ENCODE data around the gene OTOF. TPM values are rescaled to one million over a fixed set of nuclear protein-coding genes. Genes with fewer than 3 reads are reported as not detected.

Gene OTOF
- polyA plus RNA-seq, 1 of the 3 experiments (the other 2 are of a cell fraction), result not detected

DNA sequence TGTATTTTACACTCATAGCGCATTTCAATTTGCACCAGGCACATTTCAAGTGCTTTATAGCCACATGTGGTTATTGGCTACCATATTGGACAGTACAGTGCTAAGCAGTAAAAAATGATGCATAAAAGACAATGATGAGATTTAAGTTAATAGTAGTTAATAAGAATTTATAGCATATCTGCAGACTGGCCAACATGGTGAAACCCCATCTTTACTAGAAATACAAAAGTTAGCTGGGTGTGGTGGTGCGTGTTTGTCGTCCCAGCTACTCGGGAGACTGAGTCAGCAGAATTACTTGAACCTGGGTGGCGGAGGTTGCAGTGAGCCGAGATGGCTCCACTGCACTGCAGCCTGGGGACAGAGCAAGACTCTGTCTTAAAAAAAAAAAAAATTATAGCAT, 66.5 kb downstream of the OTOF start:
- ChIA-PET POLR2A (no interaction called here), CTCF (no interaction called here)
- no peaks in the 10 kb centered on the region for H4K20me1 ChIP-seq (ENCODE audit: insufficient read depth)

More for the DNA sequence above, 66.5 kb downstream of the OTOF start:
- Histone ChIP-seq H3K27ac (ENCODE audit: low read depth in 2 of 2, low read length in 1 of 2) (no peak overlapping the region), H3K4me1 (ENCODE audit: control insufficient read depth in 1 of 2, insufficient read depth in 2 of 2, low read depth in 1 of 2, low read length in 1 of 2) (peaks cover 0 to 2% of the 10 kb centered on the region in 2 experiments; a peak in 1 of 4 replicates), H3K9me3 (no peaks in the 10 kb centered on the region), H3K9me2 (no peaks in the 10 kb centered on the region), H3K9ac (no peak overlapping the region), H3K36me3 (replicated peaks in 1 of 2; ENCODE audit: control insufficient read depth in 1 of 2, insufficient read depth in 2 of 2, low read length in 1 of 2) (no peaks in the 10 kb centered on the region), H3K27me3 (ENCODE audit: insufficient read depth) (no peaks in the 10 kb centered on the region), H3K4me2 (no peak overlapping the region), H3K79me2 (ENCODE audit: insufficient read depth) (no peaks in the 10 kb centered on the region), H3K4me3 (ENCODE audit: low read depth in 2 of 2, low read length in 1 of 2) (no peak overlapping the region), H2AFZ (ENCODE audit: low read depth) (no peak overlapping the region), H3F3A (replicated peaks; ENCODE audit: insufficient read depth) (no peaks in the 10 kb centered on the region)
- WGBS (ENCODE audit: low lambda C conversion rate), result 89% methylated on average over 6 of the region's 6 CpGs
- TF ChIP-seq, protein P1, sequence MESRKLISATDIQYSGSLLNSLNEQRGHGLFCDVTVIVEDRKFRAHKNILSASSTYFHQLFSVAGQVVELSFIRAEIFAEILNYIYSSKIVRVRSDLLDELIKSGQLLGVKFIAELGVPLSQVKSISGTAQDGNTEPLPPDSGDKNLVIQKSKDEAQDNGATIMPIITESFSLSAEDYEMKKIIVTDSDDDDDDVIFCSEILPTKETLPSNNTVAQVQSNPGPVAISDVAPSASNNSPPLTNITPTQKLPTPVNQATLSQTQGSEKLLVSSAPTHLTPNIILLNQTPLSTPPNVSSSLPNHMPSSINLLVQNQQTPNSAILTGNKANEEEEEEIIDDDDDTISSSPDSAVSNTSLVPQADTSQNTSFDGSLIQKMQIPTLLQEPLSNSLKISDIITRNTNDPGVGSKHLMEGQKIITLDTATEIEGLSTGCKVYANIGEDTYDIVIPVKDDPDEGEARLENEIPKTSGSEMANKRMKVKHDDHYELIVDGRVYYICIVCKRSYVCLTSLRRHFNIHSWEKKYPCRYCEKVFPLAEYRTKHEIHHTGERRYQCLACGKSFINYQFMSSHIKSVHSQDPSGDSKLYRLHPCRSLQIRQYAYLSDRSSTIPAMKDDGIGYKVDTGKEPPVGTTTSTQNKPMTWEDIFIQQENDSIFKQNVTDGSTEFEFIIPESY (IDR thresholded peaks at IDR 0.05; ENCODE audit: borderline replicate concordance, low read depth), result no peak
- TF ChIP-seq GABPA (IDR thresholded peaks at IDR 0.05; ENCODE audit: low read depth) (no peak), EP300 (IDR thresholded peaks at IDR 0.05; ENCODE audit: borderline replicate concordance in 1 of 2, low read depth in 1 of 2, low read length in 1 of 2) (no peak), FOXM1 (IDR thresholded peaks at IDR 0.05; ENCODE audit: low read depth) (no peak), ELF1 (IDR thresholded peaks at IDR 0.05) (no peak), RCOR1 (IDR thresholded peaks at IDR 0.05; ENCODE audit: low read length) (no peak), MXI1 (IDR thresholded peaks at IDR 0.05; ENCODE audit: low read depth, low read length) (no peak), GATA2 (CRISPR knock-in tag; IDR thresholded peaks at IDR 0.05) (no peak), SIN3A (IDR thresholded peaks at IDR 0.05; ENCODE audit: borderline replicate concordance, low read depth, low read length) (no peak), TEAD4 (IDR thresholded peaks at IDR 0.05; ENCODE audit: borderline replicate concordance, insufficient read depth) (no peak), FOSL2 (IDR thresholded peaks at IDR 0.05; ENCODE audit: borderline replicate concordance, low read depth) (no peak), CHD2 (IDR thresholded peaks at IDR 0.05; ENCODE audit: low read length, partially characterized antibody) (no peak), NRF1 (IDR thresholded peaks at IDR 0.05; ENCODE audit: low read depth, low read length) (no peak), YY1 (IDR thresholded peaks at IDR 0.05; ENCODE audit: low read depth) (no peak), EZH2phosphoT487 (IDR thresholded peaks at IDR 0.05; ENCODE audit: borderline replicate concordance, low read depth) (no peak)
- TF ChIP-seq, protein P2, sequence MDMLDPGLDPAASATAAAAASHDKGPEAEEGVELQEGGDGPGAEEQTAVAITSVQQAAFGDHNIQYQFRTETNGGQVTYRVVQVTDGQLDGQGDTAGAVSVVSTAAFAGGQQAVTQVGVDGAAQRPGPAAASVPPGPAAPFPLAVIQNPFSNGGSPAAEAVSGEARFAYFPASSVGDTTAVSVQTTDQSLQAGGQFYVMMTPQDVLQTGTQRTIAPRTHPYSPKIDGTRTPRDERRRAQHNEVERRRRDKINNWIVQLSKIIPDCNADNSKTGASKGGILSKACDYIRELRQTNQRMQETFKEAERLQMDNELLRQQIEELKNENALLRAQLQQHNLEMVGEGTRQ (IDR thresholded peaks at IDR 0.05; ENCODE audit: borderline replicate concordance, low read depth, low read length), result no peak
- TF ChIP-seq, protein P3, sequence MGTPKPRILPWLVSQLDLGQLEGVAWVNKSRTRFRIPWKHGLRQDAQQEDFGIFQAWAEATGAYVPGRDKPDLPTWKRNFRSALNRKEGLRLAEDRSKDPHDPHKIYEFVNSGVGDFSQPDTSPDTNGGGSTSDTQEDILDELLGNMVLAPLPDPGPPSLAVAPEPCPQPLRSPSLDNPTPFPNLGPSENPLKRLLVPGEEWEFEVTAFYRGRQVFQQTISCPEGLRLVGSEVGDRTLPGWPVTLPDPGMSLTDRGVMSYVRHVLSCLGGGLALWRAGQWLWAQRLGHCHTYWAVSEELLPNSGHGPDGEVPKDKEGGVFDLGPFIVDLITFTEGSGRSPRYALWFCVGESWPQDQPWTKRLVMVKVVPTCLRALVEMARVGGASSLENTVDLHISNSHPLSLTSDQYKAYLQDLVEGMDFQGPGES (IDR thresholded peaks at IDR 0.05; ENCODE audit: low read depth, low read length), result no peak
- TF ChIP-seq, protein P4, sequence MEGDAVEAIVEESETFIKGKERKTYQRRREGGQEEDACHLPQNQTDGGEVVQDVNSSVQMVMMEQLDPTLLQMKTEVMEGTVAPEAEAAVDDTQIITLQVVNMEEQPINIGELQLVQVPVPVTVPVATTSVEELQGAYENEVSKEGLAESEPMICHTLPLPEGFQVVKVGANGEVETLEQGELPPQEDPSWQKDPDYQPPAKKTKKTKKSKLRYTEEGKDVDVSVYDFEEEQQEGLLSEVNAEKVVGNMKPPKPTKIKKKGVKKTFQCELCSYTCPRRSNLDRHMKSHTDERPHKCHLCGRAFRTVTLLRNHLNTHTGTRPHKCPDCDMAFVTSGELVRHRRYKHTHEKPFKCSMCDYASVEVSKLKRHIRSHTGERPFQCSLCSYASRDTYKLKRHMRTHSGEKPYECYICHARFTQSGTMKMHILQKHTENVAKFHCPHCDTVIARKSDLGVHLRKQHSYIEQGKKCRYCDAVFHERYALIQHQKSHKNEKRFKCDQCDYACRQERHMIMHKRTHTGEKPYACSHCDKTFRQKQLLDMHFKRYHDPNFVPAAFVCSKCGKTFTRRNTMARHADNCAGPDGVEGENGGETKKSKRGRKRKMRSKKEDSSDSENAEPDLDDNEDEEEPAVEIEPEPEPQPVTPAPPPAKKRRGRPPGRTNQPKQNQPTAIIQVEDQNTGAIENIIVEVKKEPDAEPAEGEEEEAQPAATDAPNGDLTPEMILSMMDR (IDR thresholded peaks at IDR 0.05), result no peak
- no peak for DNase-seq

Measured in SK-N-SH (cell line).